Fibroblast of lung (primary cell): ENCODE results near the gene BTC.

ENCODE experiments used
- CTCF ChIP-seq, 2 donors: IDR thresholded peaks in 1 of 2; conservative IDR thresholded peaks in 1 of 2; 1 replicate in 1 of 2; 2 replicates in 1 of 2; pipeline ENCODE4 v1.5.1; 2011 to 2012; ENCODE audit warnings: low read length in 2 of 2, control low read depth in 1 of 2, inconsistent platforms in 1 of 2, low read depth in 1 of 2, mild to moderate bottlenecking in 1 of 2
- EZH2 ChIP-seq: IDR thresholded peaks from 2 replicates; pipeline ENCODE4 v1.5.1; 2012; ENCODE audit warnings: low read length, control low read depth, mild to moderate bottlenecking; ENCODE audit errors: missing control alignments

- no peak for TF ChIP-seq CTCF (conservative IDR thresholded peaks at IDR 0.05 in 1 of 2, IDR thresholded peaks at IDR 0.05 in 1 of 2; ENCODE audit: low read depth in 1 of 2, low read length in 2 of 2)
- TF ChIP-seq EZH2, result no peak
Measured at GRCh38 chr4:74734995-74735394, 59.3 kb downstream of the BTC start.
